Frontal cortex (tissue), 4 donors: Measurements from ENCODE around the gene IGSF22. TPM values are rescaled to one million over a fixed set of nuclear protein-coding genes. Genes with fewer than 3 reads are reported as not detected.

Experiments
- DNase-seq, 2 donors: peaks; one replicate each; pipeline ENCODE4 v3.0.0; 2012; ENCODE audit warnings: low spot score in 2 of 2
- FAIRE-seq: peaks from 2 replicates; lab custom pipeline; 2012; peaks lifted over from hg19 to GRCh38; lab: Jason Lieb, UNC
- total RNA-seq: library from RNA; depleted of rRNA; stranded (reverse); fragments of >200 nt; gene quantifications from one replicate; pipeline ENCODE4 v1.2.3, GENCODE V29; 2014
- donor health status: control.
- donor health status: control.
- donor health status: control.

Gene IGSF22
- total RNA-seq, 1 donor from 2014 or later = not detected

DNA sequence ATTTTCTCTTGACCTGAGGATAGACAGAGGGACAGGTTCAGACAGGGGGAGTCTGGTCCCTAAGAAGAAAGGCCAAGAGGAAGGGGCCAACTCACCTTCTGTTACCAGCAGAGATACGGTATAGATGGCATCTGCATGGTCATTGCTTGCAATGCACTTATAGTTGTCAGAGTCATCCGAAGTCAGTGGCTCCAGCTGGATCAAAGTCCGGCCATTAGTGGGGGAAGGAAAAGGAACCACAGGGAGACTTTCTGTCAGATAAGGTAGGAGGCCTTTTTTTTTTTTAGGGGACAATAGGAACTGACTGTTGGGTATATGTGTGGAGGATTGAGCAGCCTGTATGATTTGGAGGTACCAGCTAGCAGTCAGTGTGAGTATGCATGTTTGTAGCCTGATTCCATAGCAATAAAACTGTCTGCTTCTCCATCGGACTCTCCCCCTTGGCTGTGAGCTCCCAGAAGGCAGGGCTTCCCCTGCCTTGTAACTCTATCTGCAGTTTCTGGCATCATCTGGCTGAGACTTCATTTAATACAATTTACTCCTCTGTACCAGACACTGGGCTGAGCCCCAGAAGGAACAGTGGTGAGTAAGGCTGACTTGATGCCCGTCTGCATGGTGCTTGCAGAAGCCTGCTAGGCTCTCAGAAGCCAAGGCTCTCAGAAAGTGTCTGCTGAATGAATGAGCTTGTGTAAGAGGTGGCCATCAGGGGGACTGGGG, 5.7 kb downstream of the IGSF22 start:
- no peak for FAIRE-seq

DNA sequence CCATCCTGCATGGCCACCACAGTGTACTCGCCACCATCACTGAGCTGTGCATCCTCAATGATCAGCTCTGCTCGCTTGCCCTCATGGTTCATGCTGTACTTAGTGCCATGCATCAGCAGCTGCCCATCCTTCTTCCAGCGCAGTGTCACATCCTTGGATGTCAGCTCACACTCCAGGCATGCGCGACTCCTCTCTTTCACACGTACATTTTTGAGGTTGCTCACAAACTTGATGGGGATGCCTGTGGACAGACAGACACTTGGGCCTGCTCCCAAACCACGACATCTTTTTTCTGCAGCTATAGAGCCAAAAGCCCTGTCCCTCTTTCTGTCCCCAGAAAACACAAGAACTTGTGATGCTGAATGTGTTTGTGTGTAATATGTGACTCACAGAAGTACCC, 10.5 kb downstream of the IGSF22 start:
- no peak for FAIRE-seq

More for the DNA sequence above, 5.7 kb downstream of the IGSF22 start:
- DNase-seq = no peak

GRCh38 chr11:18714443-18714780, 11.6 kb downstream of the IGSF22 start:
- DNase-seq = no peak
- no peak for FAIRE-seq

More for the DNA sequence above, 10.5 kb downstream of the IGSF22 start:
- DNase-seq = no peak

DNA sequence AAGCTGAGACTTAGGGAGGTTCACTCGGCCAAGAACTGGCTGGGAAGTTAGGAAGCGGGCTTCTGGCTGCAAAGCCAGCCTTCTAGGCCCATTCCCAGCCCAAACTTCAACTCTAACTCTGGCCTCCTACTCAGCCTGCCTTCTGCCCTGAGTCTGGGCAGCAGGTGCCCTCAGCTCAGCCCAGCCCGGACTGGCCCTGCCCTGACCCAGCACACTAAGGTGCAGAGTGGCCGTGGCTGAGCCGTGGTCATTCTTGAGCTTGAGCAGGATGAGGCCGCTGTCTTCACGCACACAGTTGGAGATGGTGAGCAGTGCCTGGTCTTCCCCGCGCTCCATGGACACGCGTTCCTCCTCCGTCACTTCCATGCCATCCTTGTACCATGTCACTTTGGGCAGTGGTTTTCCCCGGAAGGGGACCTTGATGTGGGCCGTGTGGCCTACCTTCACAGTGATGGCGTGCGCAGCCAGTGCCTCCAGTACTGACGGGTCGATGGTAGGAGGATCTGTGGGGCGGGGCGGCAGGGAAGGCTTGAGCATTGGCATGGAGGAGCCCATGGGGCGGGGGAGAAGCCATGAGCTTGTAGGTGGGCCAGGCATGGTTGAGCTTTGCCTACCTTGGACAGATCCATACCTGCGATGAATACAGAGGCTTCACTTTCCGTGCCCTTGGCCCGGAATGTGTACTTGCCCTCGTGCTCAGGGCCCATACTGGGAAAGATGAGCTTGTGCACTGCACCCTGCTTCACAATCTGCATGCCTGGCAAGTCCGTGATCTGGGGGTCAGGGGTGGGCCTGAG, 12.1 kb downstream of the IGSF22 start:
- no peak for DNase-seq
- FAIRE-seq = no peak

DNA sequence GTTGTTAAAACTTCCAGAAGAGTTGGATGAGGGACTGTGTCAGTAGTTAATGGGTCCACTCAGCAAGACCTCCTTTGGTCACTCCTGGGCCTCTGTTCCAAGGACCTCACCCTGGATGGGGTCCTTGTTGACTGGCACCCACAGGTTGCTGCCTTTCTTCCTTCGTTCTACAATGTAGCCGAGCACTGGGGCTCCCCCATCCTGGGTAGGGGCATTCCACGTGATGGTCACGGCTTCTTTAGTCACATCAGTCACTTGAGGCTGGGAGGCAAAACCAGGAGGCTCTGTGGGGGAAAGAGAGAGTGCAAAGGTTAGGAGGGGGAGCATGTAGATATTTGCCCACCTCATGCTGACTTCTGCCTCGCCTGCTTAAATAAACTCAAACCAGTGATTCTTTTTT, 15.4 kb downstream of the IGSF22 start:
- DNase-seq (no peak), FAIRE-seq (no peak)

DNA sequence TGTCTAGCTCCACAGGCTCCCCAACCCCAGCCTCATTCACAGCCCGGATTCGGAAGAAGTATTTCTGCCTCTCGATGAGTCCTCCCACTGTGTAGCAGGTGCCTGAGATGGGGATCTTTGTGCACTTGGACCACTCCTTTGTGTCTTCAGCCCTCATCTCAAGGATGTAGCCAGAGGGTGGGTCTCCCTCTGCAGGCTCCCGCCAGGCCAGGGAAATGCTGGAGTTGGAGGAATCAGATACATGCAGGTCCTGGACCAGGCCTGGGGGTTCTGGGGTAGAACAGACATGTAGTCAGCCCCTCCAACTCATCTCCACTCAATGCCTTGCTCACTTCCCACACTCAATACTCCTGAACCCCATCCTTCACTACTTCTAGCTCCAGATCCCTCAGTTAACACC, 16.6 kb downstream of the IGSF22 start:
- FAIRE-seq = no peak

DNA sequence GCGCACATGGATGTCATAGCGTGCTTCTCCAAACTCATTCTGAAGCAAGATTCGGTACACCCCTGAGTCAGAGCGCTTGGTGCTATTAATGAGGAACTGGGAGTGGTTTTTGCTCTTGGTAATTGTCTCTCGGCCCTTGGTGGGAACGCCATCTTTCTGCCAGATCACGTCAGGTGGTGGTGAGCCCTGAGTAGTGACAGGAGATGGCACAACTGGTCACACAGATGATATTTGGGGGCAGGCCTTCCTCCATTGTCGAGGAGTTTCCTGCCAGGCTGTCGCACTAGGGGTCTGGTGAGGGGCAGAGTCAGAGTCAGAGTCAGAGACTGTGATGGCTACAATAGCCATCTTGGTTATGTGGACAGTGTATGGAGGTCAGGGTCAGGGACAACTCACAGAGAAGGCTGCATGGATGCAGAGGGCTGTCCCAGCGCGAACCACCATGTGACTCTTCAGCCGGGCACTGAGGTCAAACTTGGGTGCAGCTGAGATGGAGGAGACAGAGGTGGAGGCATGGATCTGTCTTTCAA, 18.1 kb downstream of the IGSF22 start:
- no peak for FAIRE-seq
- no peak for DNase-seq

More for the DNA sequence above, 16.6 kb downstream of the IGSF22 start:
- DNase-seq = no peak

DNA sequence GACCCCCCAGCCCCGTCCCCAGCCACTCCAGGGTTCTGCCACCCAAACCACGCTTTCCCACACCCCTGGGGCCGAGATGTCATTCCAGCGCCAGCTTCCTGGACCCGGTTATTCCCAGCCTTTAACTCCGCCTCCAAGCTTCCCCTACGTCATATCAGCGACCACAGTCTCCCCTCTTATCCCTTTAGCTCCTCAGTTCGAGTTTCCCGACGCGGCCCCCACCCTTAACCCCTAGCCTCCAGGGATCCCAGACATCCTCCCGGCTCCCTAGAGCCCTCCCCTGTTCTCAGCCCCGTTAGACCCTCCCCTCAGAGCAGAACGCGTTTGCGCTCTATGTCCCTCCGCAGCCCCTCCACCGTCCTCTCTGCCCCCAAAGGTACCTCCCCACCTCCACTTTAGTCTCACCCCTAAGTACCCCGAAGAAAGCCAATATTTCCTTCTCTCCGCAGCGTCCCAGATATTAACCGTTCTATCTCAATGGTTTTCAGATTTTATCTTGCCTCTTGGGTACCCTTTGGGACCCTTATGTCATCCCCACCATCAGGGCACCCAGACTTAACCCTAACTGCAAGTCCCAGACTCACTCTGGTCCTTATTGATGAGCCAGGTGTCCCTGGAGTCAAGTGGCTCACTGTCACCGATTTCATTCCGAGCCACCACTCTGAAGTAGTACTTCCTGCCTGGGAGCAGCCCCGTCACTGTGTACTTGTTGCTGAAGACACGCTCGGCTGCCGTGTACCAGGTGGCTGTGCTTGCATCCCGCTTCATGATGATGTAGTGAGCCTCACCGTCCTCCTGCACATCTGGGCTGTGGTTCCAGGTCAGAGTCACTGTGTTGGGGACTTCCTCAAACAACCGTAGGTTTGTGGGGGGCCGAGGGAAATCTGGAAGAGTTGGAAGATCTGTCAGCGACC, 19.4 kb downstream of the IGSF22 start:
- peak in 1 of 2 donors; percentile 74 for DNase-seq
- FAIRE-seq = no peak

- FAIRE-seq (no peak), DNase-seq (peak in 1 of 2 donors; percentile 61)
These were observed 20.2 kb downstream of the IGSF22 start for GRCh38 chr11:18705651-18706281.

GRCh38 chr11:18704698-18705097, 21.3 kb downstream of the IGSF22 start:
- FAIRE-seq = no peak
- DNase-seq = no peak

- DNase-seq = no peak
- no peak for FAIRE-seq
These were observed 21.8 kb downstream of the IGSF22 start for GRCh38 chr11:18704045-18704645.

GRCh38 chr11:18703001-18703763, 22.8 kb downstream of the IGSF22 start:
- FAIRE-seq (no peak), DNase-seq (no peak)

GRCh38 chr11:18701614-18702216, 24.3 kb downstream of the IGSF22 start:
- no peak for FAIRE-seq
- DNase-seq = no peak

GRCh38 chr11:18700872-18701271, 25.1 kb downstream of the IGSF22 start:
- no peak for DNase-seq
- FAIRE-seq = no peak

GRCh38 chr11:18700375-18700774, 25.6 kb downstream of the IGSF22 start:
- FAIRE-seq = no peak
- DNase-seq = no peak

DNA sequence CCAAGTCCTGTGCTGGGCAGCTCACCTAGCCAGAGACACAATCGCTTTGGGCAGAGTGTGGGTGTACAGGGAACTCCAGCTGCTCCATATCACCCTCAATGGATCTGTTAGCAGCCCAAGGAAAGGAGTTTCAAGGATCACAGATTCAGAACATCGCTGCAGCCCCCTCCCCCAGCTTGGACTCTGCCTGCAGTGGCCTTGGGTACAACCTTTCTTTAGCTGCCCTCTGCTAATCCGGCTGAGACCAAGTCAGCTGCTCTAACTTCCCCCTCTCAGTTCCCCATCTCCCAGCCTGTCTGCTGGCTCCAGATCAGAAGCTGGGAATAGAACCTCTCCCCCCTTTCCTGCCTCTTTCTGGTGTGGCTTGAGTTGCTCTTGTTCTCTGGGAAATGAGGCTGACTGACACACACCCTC, 26.1 kb downstream of the IGSF22 start:
- FAIRE-seq (no peak), DNase-seq (no peak)

DNA sequence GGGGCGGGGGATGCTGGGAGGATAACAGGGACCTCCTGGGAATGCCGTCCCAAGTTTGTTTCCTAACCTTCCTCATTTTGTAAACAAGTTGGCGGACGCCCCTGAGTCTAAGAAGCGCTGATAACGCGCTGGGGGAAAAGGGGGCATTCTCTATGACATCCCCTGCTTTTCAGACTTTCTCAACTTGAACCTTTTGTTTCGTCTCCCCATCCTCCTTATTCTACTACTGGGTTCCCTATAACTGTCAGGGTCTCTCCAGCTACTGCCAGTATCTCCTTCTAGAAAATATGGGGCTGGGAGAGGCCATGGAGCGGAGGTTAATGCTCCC, 26.8 kb downstream of the IGSF22 start:
- FAIRE-seq (no peak), DNase-seq (no peak)
